ENCODE data around the gene SOX6. TPM values are rescaled to one million over a fixed set of nuclear protein-coding genes. Genes with fewer than 3 reads are reported as not detected.

The SOX6 gene
- polyA plus RNA-seq, 3 donors: not detected

- Histone ChIP-seq H4K20me1 (ENCODE audit: insufficient read depth, low read length) (no peaks in the 10 kb centered on the region), H3K4me3 (replicated peaks in 1 of 3; ENCODE audit: low read depth in 2 of 3, low read length in 3 of 3) (no peak overlapping the region), H3K9ac (ENCODE audit: insufficient read depth, low read length, poor library complexity, severe bottlenecking) (no peak overlapping the region), H3K36me3 (replicated peaks in 1 of 2; ENCODE audit: control insufficient read depth in 1 of 2, insufficient read depth in 2 of 2, low read length in 2 of 2) (no peaks in the 10 kb centered on the region), H3K4me1 (ENCODE audit: control insufficient read depth in 1 of 2, insufficient read depth in 2 of 2, low read length in 2 of 2) (no peaks in the 10 kb centered on the region), H3K4me2 (replicated peaks; ENCODE audit: extremely low read depth, low read length, poor library complexity, severe bottlenecking) (no peak overlapping the region), H3K79me2 (ENCODE audit: insufficient read depth, low read length) (no peaks in the 10 kb centered on the region), H3K27ac (ENCODE audit: low read depth in 1 of 2, low read length in 2 of 2) (no peak overlapping the region), H2AFZ (ENCODE audit: insufficient read depth, low read depth, low read length, poor library complexity, severe bottlenecking) (no peak overlapping the region), H3K9me3 (replicated peaks in 1 of 2; ENCODE audit: control insufficient read depth in 1 of 2, insufficient read depth in 1 of 2, low read length in 2 of 2) (peaks cover 0 to 4% of the 10 kb centered on the region in 2 donors), H3K27me3 (ENCODE audit: control insufficient read depth in 2 of 2, insufficient read depth in 2 of 2, low read length in 2 of 2) (no peaks in the 10 kb centered on the region)
- Mint-ChIP-seq H3K4me1 (no peaks in the 10 kb centered on the region), H3K27ac (no peak overlapping the region), H3K4me3 (no peak overlapping the region), H3K27me3 (ENCODE audit: low read depth in 3 of 3) (no peaks in the 10 kb centered on the region), H3K36me3 (no peaks in the 10 kb centered on the region), H3K9me3 (peaks cover 1 to 8% (median 6%) of the 10 kb centered on the region in 7 donors)
- WGBS (ENCODE audit: insufficient coverage): no CpG with 5 or more reads among the region's 3 CpGs
- intact Hi-C loops (cut with micrococcal nuclease): no loop called here
- TF ChIP-seq CTCF (IDR thresholded peaks at IDR 0.05): no peak
- DNase-seq: no peak
These were observed 222.5 kb downstream of the SOX6 start for GRCh38 chr11:16133867-16134266.

- no peaks in the 10 kb centered on the region for H3K36me3 Mint-ChIP-seq
- peaks cover 0 to 6% (median 2%) of the 10 kb centered on the region in 7 donors for H3K9me3 Mint-ChIP-seq
- Histone ChIP-seq H3K4me1 (ENCODE audit: control insufficient read depth in 1 of 2, insufficient read depth in 2 of 2, low read length in 2 of 2) (no peaks in the 10 kb centered on the region), H4K20me1 (ENCODE audit: insufficient read depth, low read length) (no peaks in the 10 kb centered on the region), H3K27ac (ENCODE audit: low read depth in 1 of 2, low read length in 2 of 2) (no peak overlapping the region), H3K36me3 (replicated peaks in 1 of 2; ENCODE audit: control insufficient read depth in 1 of 2, insufficient read depth in 2 of 2, low read length in 2 of 2) (no peaks in the 10 kb centered on the region), H3K4me3 (replicated peaks in 1 of 3; ENCODE audit: low read depth in 2 of 3, low read length in 3 of 3) (no peak overlapping the region), H3K9ac (ENCODE audit: insufficient read depth, low read length, poor library complexity, severe bottlenecking) (no peak overlapping the region), H3K79me2 (ENCODE audit: insufficient read depth, low read length) (no peaks in the 10 kb centered on the region), H2AFZ (ENCODE audit: insufficient read depth, low read depth, low read length, poor library complexity, severe bottlenecking) (no peak overlapping the region), H3K4me2 (replicated peaks; ENCODE audit: extremely low read depth, low read length, poor library complexity, severe bottlenecking) (no peak overlapping the region), H3K27me3 (ENCODE audit: control insufficient read depth in 2 of 2, insufficient read depth in 2 of 2, low read length in 2 of 2) (no peaks in the 10 kb centered on the region), H3K9me3 (replicated peaks in 1 of 2; ENCODE audit: control insufficient read depth in 1 of 2, insufficient read depth in 1 of 2, low read length in 2 of 2) (no peaks in the 10 kb centered on the region)
- H3K4me3 Mint-ChIP-seq: no peak overlapping the region
- no peak for DNase-seq
- H3K27me3 Mint-ChIP-seq (ENCODE audit: low read depth in 3 of 3): peaks cover 0 to 2% (median 0%) of the 10 kb centered on the region in 3 donors
- TF ChIP-seq CTCF (IDR thresholded peaks at IDR 0.05): no peak
- H3K27ac Mint-ChIP-seq: no peak overlapping the region
- no peaks in the 10 kb centered on the region for H3K4me1 Mint-ChIP-seq
- intact Hi-C loops (cut with micrococcal nuclease): no loop called here
These were observed 228.6 kb downstream of the SOX6 start for GRCh38 chr11:16127732-16128131.
